PFSK-1 (cell line): ENCODE results near the gene EXOC4.

Experiments
- FOXP2 ChIP-seq: optimal IDR thresholded peaks from 2 replicates; pipeline ENCODE3; 2011; ENCODE audit warnings: borderline replicate concordance, control low read depth, inconsistent platforms; ENCODE audit not compliant: insufficient read depth; ENCODE audit errors: extremely low read length, extremely low read depth
- POLR2AphosphoS5 ChIP-seq: IDR thresholded peaks from 2 replicates; pipeline ENCODE4 v1.6.1; 2012; ENCODE audit warnings: low read depth, mild to moderate bottlenecking, control low read depth, low read length, moderate library complexity
- SIN3A ChIP-seq: IDR thresholded peaks from 2 replicates; pipeline ENCODE4 v1.6.1; 2012; ENCODE audit warnings: mild to moderate bottlenecking, low read length, moderate library complexity, borderline replicate concordance; ENCODE audit not compliant: insufficient read depth
- TAF1 ChIP-seq: IDR thresholded peaks from 2 replicates; pipeline ENCODE4 v1.6.1; 2012; ENCODE audit warnings: low read length, control low read depth, borderline replicate concordance; ENCODE audit not compliant: insufficient read depth
- TF ChIP-seq, protein P1 (sequence below), 2 experiments: IDR thresholded peaks; 2 replicates each; pipeline versions ENCODE4 v1.6.1 to v1.8.0; 2011 to 2012; ENCODE audit warnings: low read depth in 2 of 2, low read length in 2 of 2, control low read depth in 1 of 2, inconsistent platforms in 1 of 2, mild to moderate bottlenecking in 1 of 2, moderate library complexity in 1 of 2; ENCODE audit not compliant: insufficient read depth in 1 of 2

EXOC4 gene

DNA sequence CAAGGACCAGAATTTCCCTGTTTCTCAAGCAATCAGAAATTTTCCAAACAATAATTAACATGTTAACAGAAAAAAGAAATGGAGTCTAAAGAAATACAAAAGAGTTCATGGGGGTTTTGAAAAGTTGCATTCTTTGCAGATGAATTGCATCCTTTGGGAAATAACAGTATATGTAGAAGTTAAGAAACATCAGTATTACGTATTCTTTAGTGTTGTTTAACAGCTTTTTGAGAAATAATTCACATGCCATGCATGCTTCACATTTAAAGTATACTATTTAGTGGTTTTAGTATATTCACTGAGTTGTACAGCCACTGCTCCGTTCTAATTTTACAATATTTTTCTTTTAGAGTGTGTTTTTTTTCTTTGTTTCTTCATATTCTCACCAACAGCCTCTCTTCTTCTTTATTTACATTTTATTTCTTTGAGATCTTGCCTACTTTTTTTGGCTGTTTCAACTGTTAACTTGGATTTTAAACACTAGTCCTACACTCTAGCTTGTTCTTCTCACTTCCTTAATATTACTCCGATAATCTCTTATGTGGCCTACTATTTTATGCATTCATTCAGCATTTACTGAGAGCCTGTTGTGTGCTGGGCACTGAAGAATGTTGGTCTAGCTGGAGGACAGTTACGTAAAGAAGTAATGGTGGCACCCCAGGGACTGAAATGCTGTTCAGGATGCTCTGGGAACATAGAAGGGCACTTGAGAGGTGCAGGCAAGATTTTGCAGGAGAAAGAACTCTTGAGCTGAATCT lies 330.1 kb downstream of the EXOC4 start:
- TF ChIP-seq POLR2AphosphoS5 (no peak), FOXP2 (no peak), SIN3A (no peak), TAF1 (no peak)
- TF ChIP-seq, protein P1, sequence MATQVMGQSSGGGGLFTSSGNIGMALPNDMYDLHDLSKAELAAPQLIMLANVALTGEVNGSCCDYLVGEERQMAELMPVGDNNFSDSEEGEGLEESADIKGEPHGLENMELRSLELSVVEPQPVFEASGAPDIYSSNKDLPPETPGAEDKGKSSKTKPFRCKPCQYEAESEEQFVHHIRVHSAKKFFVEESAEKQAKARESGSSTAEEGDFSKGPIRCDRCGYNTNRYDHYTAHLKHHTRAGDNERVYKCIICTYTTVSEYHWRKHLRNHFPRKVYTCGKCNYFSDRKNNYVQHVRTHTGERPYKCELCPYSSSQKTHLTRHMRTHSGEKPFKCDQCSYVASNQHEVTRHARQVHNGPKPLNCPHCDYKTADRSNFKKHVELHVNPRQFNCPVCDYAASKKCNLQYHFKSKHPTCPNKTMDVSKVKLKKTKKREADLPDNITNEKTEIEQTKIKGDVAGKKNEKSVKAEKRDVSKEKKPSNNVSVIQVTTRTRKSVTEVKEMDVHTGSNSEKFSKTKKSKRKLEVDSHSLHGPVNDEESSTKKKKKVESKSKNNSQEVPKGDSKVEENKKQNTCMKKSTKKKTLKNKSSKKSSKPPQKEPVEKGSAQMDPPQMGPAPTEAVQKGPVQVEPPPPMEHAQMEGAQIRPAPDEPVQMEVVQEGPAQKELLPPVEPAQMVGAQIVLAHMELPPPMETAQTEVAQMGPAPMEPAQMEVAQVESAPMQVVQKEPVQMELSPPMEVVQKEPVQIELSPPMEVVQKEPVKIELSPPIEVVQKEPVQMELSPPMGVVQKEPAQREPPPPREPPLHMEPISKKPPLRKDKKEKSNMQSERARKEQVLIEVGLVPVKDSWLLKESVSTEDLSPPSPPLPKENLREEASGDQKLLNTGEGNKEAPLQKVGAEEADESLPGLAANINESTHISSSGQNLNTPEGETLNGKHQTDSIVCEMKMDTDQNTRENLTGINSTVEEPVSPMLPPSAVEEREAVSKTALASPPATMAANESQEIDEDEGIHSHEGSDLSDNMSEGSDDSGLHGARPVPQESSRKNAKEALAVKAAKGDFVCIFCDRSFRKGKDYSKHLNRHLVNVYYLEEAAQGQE (IDR thresholded peaks at IDR 0.05; ENCODE audit: insufficient read depth in 1 of 2, low read depth in 2 of 2, low read length in 2 of 2) = no peak

DNA sequence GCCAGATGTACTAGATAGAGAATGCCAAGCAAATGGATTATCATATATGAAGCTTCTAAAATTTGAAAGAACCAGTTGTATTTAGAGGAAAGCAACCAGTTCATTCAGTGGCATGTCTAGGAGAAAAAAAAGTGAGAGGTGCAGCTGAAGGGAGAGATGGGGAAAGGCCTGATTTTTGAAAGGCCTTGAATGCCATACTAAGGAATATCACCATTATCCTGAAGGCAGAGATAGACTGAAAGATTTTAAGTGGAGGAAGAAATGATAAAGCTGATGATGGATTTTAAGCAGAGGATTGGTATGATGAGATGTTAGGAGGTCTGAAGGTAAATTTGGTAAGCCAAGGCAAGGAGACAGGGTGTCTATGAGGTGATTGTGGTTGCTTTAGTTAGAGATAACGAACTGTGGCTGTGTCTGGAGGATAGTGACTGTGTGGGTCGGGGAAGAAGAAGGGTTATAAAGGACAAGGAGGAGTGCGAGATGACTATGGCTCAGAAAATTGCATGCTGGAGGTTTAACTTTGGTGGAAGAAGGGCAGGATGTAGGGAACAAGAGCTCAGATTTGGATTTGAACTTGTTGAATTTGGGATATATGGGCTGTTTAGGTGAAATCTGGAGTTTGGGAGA lies 330.8 kb downstream of the EXOC4 start:
- TF ChIP-seq SIN3A = no peak
- no peak for TF ChIP-seq POLR2AphosphoS5
- TF ChIP-seq, protein P1 (IDR thresholded peaks at IDR 0.05; ENCODE audit: insufficient read depth in 1 of 2, low read depth in 2 of 2, low read length in 2 of 2) = no peak
- no peak for TF ChIP-seq FOXP2
- no peak for TF ChIP-seq TAF1

DNA sequence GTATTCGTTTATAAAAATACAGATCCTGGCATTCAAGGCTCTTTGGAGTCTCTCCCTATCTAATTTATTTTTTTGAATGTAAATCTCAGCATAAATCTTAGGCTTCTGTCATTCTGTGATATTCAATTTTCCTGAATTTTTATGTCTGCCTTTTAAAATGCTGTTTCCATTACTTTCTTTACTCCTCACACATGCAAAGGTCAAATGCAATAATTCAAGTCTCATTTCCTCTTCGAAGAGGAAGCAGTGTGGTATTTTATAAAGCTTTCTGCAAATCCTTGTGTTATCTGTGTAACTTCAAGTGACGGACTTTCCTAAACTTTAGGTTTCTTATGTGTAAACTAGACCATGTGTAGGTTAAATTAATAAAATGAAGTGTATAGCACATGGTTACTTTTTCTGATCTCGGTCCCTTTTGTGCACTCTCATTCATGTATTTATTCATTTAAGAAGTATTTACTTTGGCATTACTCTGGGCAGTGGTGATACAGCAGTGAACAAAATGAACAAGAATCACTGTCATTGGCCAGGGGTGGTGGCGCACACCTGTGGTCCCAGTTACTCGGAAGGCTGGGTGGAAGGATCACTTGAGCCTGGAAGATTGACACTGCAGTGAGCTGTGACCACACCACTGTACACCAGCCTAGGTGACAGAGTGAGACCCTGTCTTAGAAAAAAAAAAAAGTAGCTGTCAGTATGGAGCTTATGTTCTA lies 332.2 kb downstream of the EXOC4 start:
- TF ChIP-seq POLR2AphosphoS5 (no peak), SIN3A (no peak), FOXP2 (no peak), TAF1 (no peak)
- TF ChIP-seq, protein P1 (IDR thresholded peaks at IDR 0.05; ENCODE audit: insufficient read depth in 1 of 2, low read depth in 2 of 2, low read length in 2 of 2) = no peak

DNA sequence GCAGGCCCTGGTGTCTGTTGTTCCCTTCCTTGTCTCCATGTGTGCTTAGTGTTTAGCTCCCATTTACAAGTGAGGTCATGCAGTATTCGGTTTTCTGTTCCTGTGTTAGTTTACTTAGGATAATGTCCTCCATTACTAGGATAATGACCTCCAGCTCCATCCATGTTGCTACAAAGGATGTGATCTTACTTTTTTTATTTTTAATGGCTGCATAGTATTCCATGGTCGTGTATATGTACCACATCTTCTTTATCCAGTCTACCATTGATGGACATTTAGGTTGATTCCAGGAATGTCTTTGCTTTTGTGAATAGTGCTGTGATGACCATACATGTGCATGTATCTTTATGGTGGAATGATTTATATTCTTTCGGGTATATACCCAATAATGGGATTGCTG lies 333.4 kb downstream of the EXOC4 start:
- TF ChIP-seq TAF1 (no peak), FOXP2 (no peak)
- TF ChIP-seq, protein P1 (IDR thresholded peaks at IDR 0.05; ENCODE audit: insufficient read depth in 1 of 2, low read depth in 2 of 2, low read length in 2 of 2) = no peak
